Calu3 (cell line): ENCODE data around the gene IFITM1. TPM values are rescaled to one million over a fixed set of nuclear protein-coding genes. Genes with fewer than 3 reads are reported as not detected.

Experiments
- BruUV-seq: library from RNA; stranded (reverse); fragments of 400-500 nt; replicated peaks from 2 replicates; lab custom pipeline; 2021; lab: Mats Ljungman, UMichigan
- CTCF ChIA-PET: fragments of 300-600 bp; sonication (Branson Sonifier 250); formaldehyde crosslinking; loops from one replicate; lab custom pipeline; 2022; ENCODE audit warnings: antibody characterized with exemption; lab: Charles Lee
- DNase-seq: peaks from one replicate; pipeline ENCODE4 v3.0.0; 2022
- H3K27ac Mint-ChIP-seq: one replicate; pipeline ENCODE4 v1.8.0; 2022; ENCODE audit warnings: mixed read lengths; ENCODE audit not compliant: unreplicated experiment
- H3K27me3 Mint-ChIP-seq: one replicate; pipeline ENCODE4 v1.8.0; 2022; ENCODE audit warnings: mixed read lengths; ENCODE audit not compliant: unreplicated experiment
- H3K36me3 Mint-ChIP-seq: one replicate; pipeline ENCODE4 v1.8.0; 2022; ENCODE audit warnings: mild to moderate bottlenecking, moderate library complexity, mixed read lengths; ENCODE audit not compliant: insufficient read depth, unreplicated experiment
- H3K4me1 Mint-ChIP-seq: one replicate; pipeline ENCODE4 v1.8.0; 2022; ENCODE audit warnings: mild to moderate bottlenecking, low read depth, mixed read lengths; ENCODE audit not compliant: unreplicated experiment
- H3K4me3 Mint-ChIP-seq: one replicate; pipeline ENCODE4 v1.8.0; 2022; ENCODE audit warnings: mild to moderate bottlenecking, low read depth, moderate library complexity, mixed read lengths; ENCODE audit not compliant: unreplicated experiment
- H3K9me3 Mint-ChIP-seq: one replicate; pipeline ENCODE4 v1.8.0; 2022; ENCODE audit warnings: low read depth, mixed read lengths; ENCODE audit not compliant: unreplicated experiment
- CTCF ChIP-seq: fragments of 200-600 bp; IDR thresholded peaks from one replicate; pipeline ENCODE4 v1.8.0; 2022; ENCODE audit warnings: antibody characterized with exemption; ENCODE audit not compliant: unreplicated experiment
- intact Hi-C: fragments of 100-400 bp; cut with micrococcal nuclease; formaldehyde crosslinking; loops from one replicate; pipeline ENCODE4 v1.10.0; 2022; ENCODE audit not compliant: unreplicated experiment
- total RNA-seq: library from RNA; stranded (reverse); gene quantifications from 2 replicates; pipeline ENCODE4 v1.2.3, GENCODE V29; 2022

IFITM1 gene
- total RNA-seq, 1 experiment from 2014 or later, result 45.6 TPM

- peaks cover 74% of the 10 kb centered on the region for H3K27me3 Mint-ChIP-seq
- BruUV-seq, result no TSS peak
- intact Hi-C loops, result no loop called here
- peaks cover 16% of the 10 kb centered on the region for H3K4me1 Mint-ChIP-seq
- DNase-seq, result no peak
- CTCF ChIA-PET, result no interaction called here
- H3K27ac Mint-ChIP-seq, result no peak overlapping the region
- no peak overlapping the region for H3K4me3 Mint-ChIP-seq
- peaks cover 5% of the 10 kb centered on the region for H3K9me3 Mint-ChIP-seq
- no peaks in the 10 kb centered on the region for H3K36me3 Mint-ChIP-seq
- TF ChIP-seq CTCF, result no peak
Measured at GRCh38 chr11:272931-273198, 41.0 kb upstream of the IFITM1 start.

- TF ChIP-seq CTCF, result no peak
- Mint-ChIP-seq H3K9me3 (peaks cover 5% of the 10 kb centered on the region), H3K27me3 (peaks cover 79% of the 10 kb centered on the region), H3K36me3 (no peaks in the 10 kb centered on the region), H3K27ac (no peak overlapping the region), H3K4me3 (no peak overlapping the region), H3K4me1 (no peaks in the 10 kb centered on the region)
- no TSS peak for BruUV-seq
- intact Hi-C loops, result no loop called here
- DNase-seq, result no peak
- CTCF ChIA-PET, result no interaction called here
Measured at GRCh38 chr11:276219-276618, 37.6 kb upstream of the IFITM1 start.

GRCh38 chr11:278001-278951 lies 35.6 kb upstream of the IFITM1 start, which contains the start of gene NLRP6:
Gene NLRP6, plus strand, starts transcription at chr11:278407. Its CDS starts 163 bp downstream, at chr11:278570.
- Mint-ChIP-seq H3K9me3 (peaks cover 5% of the 10 kb centered on the region), H3K27ac (no peak within 1 kb of the TSS), H3K27me3 (peaks cover 79% of the 10 kb centered on the region), H3K36me3 (no peaks in the 10 kb centered on the region), H3K4me3 (no peak within 1 kb of the TSS), H3K4me1 (no peaks in the 10 kb centered on the region)
- intact Hi-C loops, result no loop called here
- TF ChIP-seq CTCF, result no peak
- CTCF ChIA-PET, result no interaction called here
- DNase-seq, result no peak
- BruUV-seq, result no TSS peak

- Mint-ChIP-seq H3K9me3 (peaks cover 5% of the 10 kb centered on the region), H3K27me3 (peaks cover 88% of the 10 kb centered on the region), H3K27ac (no peak overlapping the region), H3K4me3 (no peak overlapping the region), H3K4me1 (no peaks in the 10 kb centered on the region), H3K36me3 (no peaks in the 10 kb centered on the region)
- no peak for TF ChIP-seq CTCF
- no TSS peak for BruUV-seq
- CTCF ChIA-PET, result no interaction called here
- no peak for DNase-seq
- intact Hi-C loops, result no loop called here
Measured at GRCh38 chr11:279040-279965, 34.5 kb upstream of the IFITM1 start.
